Measurements from ENCODE around the gene PRR35.
A peak's percentile ranks its signal among the peaks of the same experiment; 100 is the strongest.

The PRR35 gene

DNA sequence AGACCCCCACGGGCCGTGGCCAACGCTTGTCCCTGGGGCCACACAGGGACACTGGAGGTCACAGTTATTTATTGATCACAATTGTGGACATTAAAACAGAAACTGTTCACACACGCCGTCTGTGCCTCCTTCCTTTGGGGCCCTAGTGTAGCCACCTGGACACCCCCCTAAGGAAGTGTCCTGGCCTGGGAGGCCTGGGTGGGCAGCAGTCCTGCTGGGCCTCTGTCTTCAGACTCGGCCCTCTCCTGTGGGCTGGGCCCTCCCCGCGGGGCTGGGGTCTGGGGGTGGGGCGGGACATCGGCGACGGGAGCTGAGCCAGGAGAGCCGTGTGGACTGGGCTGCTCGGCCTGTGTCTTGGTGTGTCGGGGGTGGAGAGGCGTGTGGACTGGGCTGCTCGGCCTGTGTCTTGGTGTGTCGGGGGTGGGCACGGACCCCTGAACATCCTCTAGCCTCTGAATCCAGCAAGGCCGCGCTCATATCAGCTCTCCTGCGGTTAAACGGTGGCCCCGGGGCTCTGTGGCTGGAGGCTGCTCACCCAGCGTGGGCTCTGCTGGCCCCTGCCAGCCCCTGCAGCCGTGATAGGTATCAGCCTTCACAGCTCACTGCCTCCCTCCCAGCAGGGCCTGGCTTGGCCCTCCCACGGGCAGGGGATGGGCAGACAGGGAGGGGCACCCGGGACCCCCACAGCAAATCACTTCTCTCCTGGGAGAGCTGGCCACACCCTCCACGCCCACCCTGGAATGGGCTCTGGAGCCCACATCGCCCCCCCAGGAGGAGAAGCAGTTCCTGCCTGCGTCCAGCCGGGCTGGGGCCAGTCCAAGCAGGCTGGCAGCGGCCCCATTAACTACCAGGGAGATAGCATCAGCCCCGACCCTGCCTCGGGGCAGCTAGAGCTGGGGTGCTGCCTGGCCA lies 5.5 kb downstream of the PRR35 start:
- Histone ChIP-seq H3K27ac (peak overlapping the region; percentile 95), H3K9ac (peak overlapping the region; percentile 63), H3K4me2 (ENCODE audit: low read length) (peak overlapping the region; percentile 78), H3K79me2 (peaks cover 3% of the 10 kb centered on the region), H3K4me1 (peaks cover 45% of the 10 kb centered on the region), H3K9me3 (ENCODE audit: control insufficient read depth, low read length) (no peaks in the 10 kb centered on the region), H2AFZ (peak overlapping the region; percentile 75), H3K27me3 (ENCODE audit: control insufficient read depth, insufficient read depth, low read length) (no peaks in the 10 kb centered on the region), H3K4me3 (ENCODE audit: low read depth, low read length) (peak overlapping the region; percentile 54), H3K36me3 (ENCODE audit: control insufficient read depth, insufficient read depth, low read length) (no peaks in the 10 kb centered on the region)
- TF ChIP-seq, protein P1, sequence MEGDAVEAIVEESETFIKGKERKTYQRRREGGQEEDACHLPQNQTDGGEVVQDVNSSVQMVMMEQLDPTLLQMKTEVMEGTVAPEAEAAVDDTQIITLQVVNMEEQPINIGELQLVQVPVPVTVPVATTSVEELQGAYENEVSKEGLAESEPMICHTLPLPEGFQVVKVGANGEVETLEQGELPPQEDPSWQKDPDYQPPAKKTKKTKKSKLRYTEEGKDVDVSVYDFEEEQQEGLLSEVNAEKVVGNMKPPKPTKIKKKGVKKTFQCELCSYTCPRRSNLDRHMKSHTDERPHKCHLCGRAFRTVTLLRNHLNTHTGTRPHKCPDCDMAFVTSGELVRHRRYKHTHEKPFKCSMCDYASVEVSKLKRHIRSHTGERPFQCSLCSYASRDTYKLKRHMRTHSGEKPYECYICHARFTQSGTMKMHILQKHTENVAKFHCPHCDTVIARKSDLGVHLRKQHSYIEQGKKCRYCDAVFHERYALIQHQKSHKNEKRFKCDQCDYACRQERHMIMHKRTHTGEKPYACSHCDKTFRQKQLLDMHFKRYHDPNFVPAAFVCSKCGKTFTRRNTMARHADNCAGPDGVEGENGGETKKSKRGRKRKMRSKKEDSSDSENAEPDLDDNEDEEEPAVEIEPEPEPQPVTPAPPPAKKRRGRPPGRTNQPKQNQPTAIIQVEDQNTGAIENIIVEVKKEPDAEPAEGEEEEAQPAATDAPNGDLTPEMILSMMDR (IDR thresholded peaks at IDR 0.05) = no peak

DNA sequence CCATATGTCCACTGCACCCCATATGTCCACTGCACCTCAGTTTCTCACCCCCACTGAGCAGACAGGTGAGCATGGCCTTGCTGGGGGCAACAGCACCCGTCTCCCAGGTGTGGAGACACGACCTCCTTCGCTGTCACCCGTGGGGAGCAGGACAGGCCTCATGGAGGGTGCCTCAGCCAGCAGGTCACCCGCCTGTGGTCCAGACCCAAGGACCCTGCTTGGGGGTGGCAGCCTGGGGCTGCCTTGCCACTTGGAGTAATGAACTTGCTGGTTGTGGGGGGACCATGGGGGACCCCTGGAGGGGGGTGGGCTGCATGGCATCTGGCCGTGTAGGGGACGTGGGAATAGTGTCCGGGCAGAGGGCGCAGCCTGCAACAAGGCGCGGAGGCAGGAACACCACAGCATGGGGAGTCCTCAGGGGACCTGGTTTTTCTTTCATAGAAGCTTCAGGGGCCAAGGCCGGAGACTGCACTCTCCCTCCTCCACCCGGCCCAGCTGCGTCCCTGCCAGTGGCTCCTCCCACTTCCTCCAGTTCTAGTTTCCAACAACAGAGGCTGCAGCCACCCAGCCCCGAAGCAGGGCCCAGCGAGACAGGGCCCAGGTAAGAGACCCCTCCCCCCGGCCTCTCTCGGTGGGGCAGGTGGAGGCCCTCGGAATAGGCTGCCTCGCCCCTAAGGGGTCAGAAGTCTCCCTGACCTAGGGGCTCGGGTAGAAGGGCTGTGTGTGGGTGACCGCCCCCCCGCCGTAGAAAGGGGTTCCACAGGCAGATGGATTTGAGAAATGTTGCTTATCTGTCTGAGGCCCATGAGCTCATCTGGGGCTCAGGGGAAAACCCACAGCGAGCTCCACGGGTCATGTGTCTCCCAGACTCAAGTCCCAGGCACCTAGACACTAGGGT lies 6.5 kb downstream of the PRR35 start, which contains the start of gene NHLRC4:
TSS of gene NHLRC4 (plus strand) at position 531 of the 898 bp plus-strand sequence. CDS start 1,043 bp downstream, outside the sequence.
- H2AFZ ChIP-seq = peak within 1 kb of the TSS; percentile 75
- H3K9me3 ChIP-seq (ENCODE audit: control insufficient read depth, low read length) = no peaks in the 10 kb centered on the region
- H3K27me3 ChIP-seq (ENCODE audit: control insufficient read depth, insufficient read depth, low read length) = no peaks in the 10 kb centered on the region
- peaks cover 3% of the 10 kb centered on the region for H3K79me2 ChIP-seq
- no peaks in the 10 kb centered on the region for H3K36me3 ChIP-seq (ENCODE audit: control insufficient read depth, insufficient read depth, low read length)
- peak within 1 kb of the TSS; percentile 95 for H3K27ac ChIP-seq
- peak within 1 kb of the TSS; percentile 54 for H3K4me3 ChIP-seq (ENCODE audit: low read depth, low read length)
- H3K9ac ChIP-seq = peak within 1 kb of the TSS; percentile 22
- H3K4me2 ChIP-seq (ENCODE audit: low read length) = peak within 1 kb of the TSS; percentile 78
- TF ChIP-seq, protein P1 (IDR thresholded peaks at IDR 0.05) = no peak
- H3K4me1 ChIP-seq = peaks cover 45% of the 10 kb centered on the region

DNA sequence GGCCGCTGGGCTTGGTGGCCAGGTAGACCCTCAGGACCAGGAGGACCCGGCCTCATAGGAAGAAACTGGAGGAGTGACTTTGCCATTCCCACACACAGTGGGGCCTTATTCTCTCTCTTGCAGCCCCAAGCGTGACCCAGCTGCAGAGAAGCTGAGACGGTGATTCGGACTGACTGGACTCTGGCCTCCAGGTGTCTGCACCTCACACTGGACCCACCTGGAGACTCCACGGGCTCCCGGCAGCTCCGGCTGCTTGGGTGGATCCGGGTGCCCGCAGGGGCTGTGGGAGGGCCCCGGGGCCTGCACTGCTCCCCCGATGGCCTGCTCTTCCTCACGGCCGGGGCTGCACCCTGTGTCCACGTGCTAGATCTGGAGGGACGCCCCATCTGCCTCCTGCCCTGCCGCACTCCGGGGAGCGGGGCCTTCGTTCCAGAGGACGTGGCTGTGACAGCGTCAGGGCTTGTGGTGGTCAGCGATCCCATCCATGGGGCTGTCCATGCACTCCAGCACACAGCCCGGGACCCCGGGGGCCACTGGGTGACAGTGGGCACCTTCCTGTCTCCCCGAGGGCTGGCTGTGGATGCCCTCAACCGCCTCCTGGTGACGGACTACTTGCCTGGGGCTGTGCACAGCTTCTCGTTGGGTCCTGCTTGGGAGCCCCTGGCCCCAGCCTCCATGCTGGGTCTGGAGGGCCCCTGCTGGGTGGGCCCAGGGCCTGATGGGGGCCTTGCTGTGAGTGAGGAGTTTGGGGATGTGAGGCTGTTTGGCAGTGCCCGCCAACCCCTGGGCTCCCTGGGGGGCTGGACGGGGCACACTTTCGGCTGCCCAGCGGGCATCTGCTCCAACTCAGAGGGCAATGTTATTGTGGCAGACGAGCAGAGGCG lies 7.4 kb downstream of the PRR35 start:
- Histone ChIP-seq H3K27ac (peak overlapping the region; percentile 95), H3K4me2 (ENCODE audit: low read length) (peak overlapping the region; percentile 78), H3K79me2 (peaks cover 3% of the 10 kb centered on the region), H3K9me3 (ENCODE audit: control insufficient read depth, low read length) (no peaks in the 10 kb centered on the region), H2AFZ (peak overlapping the region; percentile 75), H3K36me3 (ENCODE audit: control insufficient read depth, insufficient read depth, low read length) (no peaks in the 10 kb centered on the region), H3K4me3 (ENCODE audit: low read depth, low read length) (peak overlapping the region; percentile 54), H3K9ac (no peak overlapping the region), H3K4me1 (peaks cover 45% of the 10 kb centered on the region), H3K27me3 (ENCODE audit: control insufficient read depth, insufficient read depth, low read length) (no peaks in the 10 kb centered on the region)
- TF ChIP-seq, protein P1 (IDR thresholded peaks at IDR 0.05) = no peak

DNA sequence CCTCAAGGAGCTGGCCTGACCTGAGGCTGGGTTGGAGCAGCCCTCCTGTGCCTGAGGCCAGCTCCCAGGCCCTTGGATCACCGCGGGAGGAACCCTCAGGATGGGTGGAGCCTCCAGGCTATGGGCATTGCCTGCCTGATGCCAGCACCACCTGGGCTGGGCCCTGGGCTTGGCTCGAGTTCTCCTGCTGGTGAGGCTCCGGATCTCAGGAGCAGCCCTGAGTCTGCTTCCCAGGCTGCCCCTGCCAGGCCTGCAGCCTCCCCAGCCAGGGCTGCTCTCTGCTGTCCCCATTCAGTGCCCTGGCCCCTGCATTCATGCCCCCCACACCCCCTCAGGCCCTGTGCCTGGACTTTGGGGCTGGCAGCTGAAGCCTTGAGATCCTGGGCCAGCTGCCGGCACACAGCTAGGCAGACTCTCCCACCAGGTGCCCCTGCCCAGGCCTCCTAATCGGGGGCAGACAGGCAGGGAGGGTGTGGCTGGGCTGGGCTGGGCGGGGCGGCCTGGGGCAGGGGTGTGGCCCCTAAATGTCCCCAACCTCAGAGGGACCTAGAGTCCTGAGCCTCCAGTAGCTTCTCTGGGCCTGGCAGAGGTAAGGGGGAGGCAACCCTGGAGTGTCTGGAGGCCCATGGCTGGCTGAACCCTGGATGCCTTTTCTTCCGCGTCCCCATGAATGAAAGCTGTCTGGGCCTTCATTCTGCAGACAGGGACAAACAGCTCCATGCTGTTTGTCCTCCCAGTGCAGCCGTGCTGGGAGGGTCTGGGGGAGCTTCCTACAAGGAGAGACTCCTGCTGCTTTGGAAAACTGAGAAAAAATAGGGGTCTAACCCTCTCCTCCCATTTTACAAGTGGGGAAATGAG lies 8.4 kb downstream of the PRR35 start:
- TF ChIP-seq, protein P1 (IDR thresholded peaks at IDR 0.05) = no peak
- Histone ChIP-seq H2AFZ (peak overlapping the region; percentile 91), H3K9me3 (ENCODE audit: control insufficient read depth, low read length) (no peaks in the 10 kb centered on the region), H3K27ac (peak overlapping the region; percentile 95), H3K9ac (no peak overlapping the region), H3K4me1 (peaks cover 45% of the 10 kb centered on the region), H3K4me3 (ENCODE audit: low read depth, low read length) (no peak overlapping the region), H3K27me3 (ENCODE audit: control insufficient read depth, insufficient read depth, low read length) (no peaks in the 10 kb centered on the region), H3K4me2 (ENCODE audit: low read length) (peak overlapping the region; percentile 79), H3K79me2 (peaks cover 3% of the 10 kb centered on the region), H3K36me3 (ENCODE audit: control insufficient read depth, insufficient read depth, low read length) (no peaks in the 10 kb centered on the region)
